CD4-positive, alpha-beta T cell treated with Interferon alpha-2 for 1 hour (primary cell): ENCODE measurements around the gene CCDC24.
A peak's percentile ranks its signal among the peaks of the same experiment; 100 is the strongest.

Experiments
- DNase-seq, 2 donors: peaks; one replicate each; pipeline ENCODE4 v3.0.0-alpha.2; 2020 to 2022

The CCDC24 gene

GRCh38 chr1:43963890-43964289, 27.5 kb upstream of the CCDC24 start:
- DNase-seq = no peak

GRCh38 chr1:43965316-43965715, 26.1 kb upstream of the CCDC24 start:
- no peak for DNase-seq

- no peak for DNase-seq
Measured at GRCh38 chr1:43968348-43968948, 23.0 kb upstream of the CCDC24 start.

GRCh38 chr1:43969416-43969745, 22.0 kb upstream of the CCDC24 start:
- no peak for DNase-seq

GRCh38 chr1:43969746-43970466, 21.5 kb upstream of the CCDC24 start, which contains the start of gene DPH2:
Gene DPH2, plus strand, starts transcription at chr1:43970010. Its CDS starts 166 bp downstream, at chr1:43970176.
- peak; percentile 96 for DNase-seq

GRCh38 chr1:43970502-43970901, 20.9 kb upstream of the CCDC24 start:
- DNase-seq = no peak

- DNase-seq = no peak
Measured at GRCh38 chr1:43970911-43971310, 20.5 kb upstream of the CCDC24 start.

- DNase-seq = no peak
Measured at GRCh38 chr1:43971336-43971980, 19.9 kb upstream of the CCDC24 start.

GRCh38 chr1:43973981-43974442, 17.4 kb upstream of the CCDC24 start:
- DNase-seq = no peak

- peak; percentile 89 to 92 for DNase-seq
Measured at GRCh38 chr1:43974443-43975248, 16.8 kb upstream of the CCDC24 start, which contains the start of gene ATP6V0B. Gene ATP6V0B, plus strand, starts transcription at chr1:43974960. Its CDS starts 81 bp downstream, at chr1:43975041.

- peak; percentile 55 to 58 for DNase-seq
Measured at GRCh38 chr1:43975249-43975961, 16.0 kb upstream of the CCDC24 start.

- DNase-seq = no peak
Measured at GRCh38 chr1:43976045-43976444, 15.4 kb upstream of the CCDC24 start.

GRCh38 chr1:43976890-43977289, 14.5 kb upstream of the CCDC24 start:
- no peak for DNase-seq

- DNase-seq = no peak
Measured at GRCh38 chr1:43977376-43978263, 13.8 kb upstream of the CCDC24 start.

- no peak for DNase-seq
Measured at GRCh38 chr1:43978264-43978550, 13.2 kb upstream of the CCDC24 start.

- peak in 1 of 2 donors; percentile 51 for DNase-seq
Measured at GRCh38 chr1:43978551-43979260, 12.7 kb upstream of the CCDC24 start, which contains the start of gene B4GALT2. Gene B4GALT2, plus strand, starts transcription at chr1:43979210. Its CDS starts 1,951 bp downstream, at chr1:43981161.

- DNase-seq = no peak
Measured at GRCh38 chr1:43979261-43979527, 12.2 kb upstream of the CCDC24 start.

- peak in 1 of 2 donors; percentile 32 for DNase-seq
Measured at GRCh38 chr1:43979528-43980254, 11.7 kb upstream of the CCDC24 start.

- no peak for DNase-seq
Measured at GRCh38 chr1:43980255-43981134, 10.9 kb upstream of the CCDC24 start.
